Liver (tissue), 9 donors: ENCODE data around the gene KRT80. TPM values are rescaled to one million over a fixed set of nuclear protein-coding genes. Genes with fewer than 3 reads are reported as not detected.

ENCODE experiments used
- DNase-seq: peaks from one replicate; pipeline ENCODE4 v3.0.0-alpha.2; 2017; ENCODE audit warnings: low spot score
- H3K27ac ChIP-seq, 2 donors: one replicate each; pipeline ENCODE4 v1.7.0; 2013; ENCODE audit warnings: inconsistent platforms in 2 of 2, low read length in 2 of 2, control low read depth in 1 of 2, low read depth in 1 of 2, mild to moderate bottlenecking in 1 of 2
- H3K27me3 ChIP-seq, 4 donors: one replicate each; pipeline versions ENCODE4 v1.6.1 to v1.7.0; 2013; ENCODE audit warnings: low read length in 3 of 4, inconsistent platforms in 1 of 4, mild to moderate bottlenecking in 1 of 4, moderate library complexity in 1 of 4; ENCODE audit not compliant: control insufficient read depth in 4 of 4, insufficient read depth in 4 of 4
- H3K36me3 ChIP-seq, 4 donors: one replicate each; pipeline versions ENCODE4 v1.6.1 to v1.7.0; 2013; ENCODE audit warnings: low read length in 3 of 4, mild to moderate bottlenecking in 3 of 4, low read depth in 1 of 4, moderate library complexity in 1 of 4; ENCODE audit not compliant: control insufficient read depth in 4 of 4, insufficient read depth in 3 of 4
- H3K4me1 ChIP-seq, 4 donors: one replicate each; pipeline versions ENCODE4 v1.6.1 to v1.7.0; 2013; ENCODE audit warnings: low read length in 3 of 4, mild to moderate bottlenecking in 3 of 4, moderate library complexity in 1 of 4; ENCODE audit not compliant: control insufficient read depth in 4 of 4, insufficient read depth in 4 of 4
- H3K4me3 ChIP-seq, 3 donors: one replicate each; pipeline versions ENCODE4 v1.6.1 to v1.7.0; 2013; ENCODE audit warnings: low read length in 3 of 3, control low read depth in 1 of 3, low read depth in 1 of 3, mild to moderate bottlenecking in 1 of 3
- H3K9ac ChIP-seq, 2 donors: one replicate each; pipeline ENCODE4 v1.7.0; 2013; ENCODE audit warnings: low read length in 2 of 2, mild to moderate bottlenecking in 2 of 2, moderate library complexity in 2 of 2, control low read depth in 1 of 2, low read depth in 1 of 2
- H3K9me3 ChIP-seq, 4 donors: one replicate each; pipeline versions ENCODE4 v1.6.1 to v1.7.0; 2013; ENCODE audit warnings: low read length in 3 of 4; ENCODE audit not compliant: control insufficient read depth in 4 of 4
- EGR1 ChIP-seq, 2 donors: IDR thresholded peaks; 2 replicates each; pipeline ENCODE4 v1.6.1; 2016 to 2018; ENCODE audit warnings: antibody characterized with exemption in 2 of 2, low read depth in 2 of 2
- FOXA1 ChIP-seq: IDR thresholded peaks from 2 replicates; pipeline ENCODE4 v1.6.1; 2016; ENCODE audit warnings: antibody characterized with exemption
- FOXA2 ChIP-seq: IDR thresholded peaks from 2 replicates; pipeline ENCODE4 v1.6.1; 2016; ENCODE audit warnings: antibody characterized with exemption
- GABPA ChIP-seq, 2 donors: IDR thresholded peaks in 1 of 2; conservative IDR thresholded peaks in 1 of 2; 2 replicates each; pipeline ENCODE4 v1.6.1; 2016; ENCODE audit warnings: antibody characterized with exemption in 2 of 2, mild to moderate bottlenecking in 1 of 2, moderate library complexity in 1 of 2
- HNF4A ChIP-seq, 2 donors: conservative IDR thresholded peaks; 2 replicates each; pipeline ENCODE4 v1.6.1; 2016; ENCODE audit warnings: antibody characterized with exemption in 2 of 2, mild to moderate bottlenecking in 2 of 2
- HNF4G ChIP-seq: IDR thresholded peaks from 2 replicates; pipeline ENCODE4 v1.6.1; 2016; ENCODE audit warnings: antibody characterized with exemption
- JUND ChIP-seq, 2 donors: IDR thresholded peaks; 2 replicates each; pipeline ENCODE4 v1.6.1; 2016; ENCODE audit warnings: antibody characterized with exemption in 2 of 2
- RAD21 ChIP-seq, 2 donors: IDR thresholded peaks; 2 replicates each; pipeline ENCODE4 v1.6.1; 2016; ENCODE audit warnings: antibody characterized with exemption in 2 of 2, mild to moderate bottlenecking in 2 of 2
- RXRA ChIP-seq, 2 donors: IDR thresholded peaks; 2 replicates each; pipeline ENCODE4 v1.6.1; 2017 to 2018; ENCODE audit warnings: antibody characterized with exemption in 2 of 2, mild to moderate bottlenecking in 1 of 2
- SP1 ChIP-seq: IDR thresholded peaks from 2 replicates; pipeline ENCODE4 v1.6.1; 2018; ENCODE audit warnings: antibody characterized with exemption, mild to moderate bottlenecking
- TAF1 ChIP-seq: conservative IDR thresholded peaks from 2 replicates; pipeline ENCODE4 v1.6.1; 2016; ENCODE audit warnings: antibody characterized with exemption, mild to moderate bottlenecking
- YY1 ChIP-seq: IDR thresholded peaks from 2 replicates; pipeline ENCODE4 v1.6.1; 2016; ENCODE audit warnings: antibody characterized with exemption, mild to moderate bottlenecking
- WGBS: extraction: QIAGEN DNeasy Blood & Tissue Kit; methylation state at CpG from one replicate; pipeline ENCODE4 v1.1.7; 2013; 5-methylcytosine and 5-hydroxymethylcytosine counted together
- polyA plus RNA-seq, 2 donors: library from polyadenylated mRNA; stranded (reverse) in 1 of 2; unstranded in 1 of 2; fragments of 200-250 nt in 1 of 2; fragments of >200 nt in 1 of 2; fragmentation: Nextera tagmentation in 1 of 2; extraction: Ambion mirVana in 1 of 2; gene quantifications; one replicate each; pipeline versions ENCODE4 v1.2.1 to v1.2.3, GENCODE V29; 2013 to 2015
- total RNA-seq, 2 donors: library from RNA; depleted of rRNA; stranded (reverse); fragments of >200 nt; gene quantifications; one replicate each; pipeline ENCODE4 v1.2.3, GENCODE V29; 2014
- TF ChIP-seq, protein P1 (sequence below): IDR thresholded peaks from 2 replicates; pipeline ENCODE4 v1.6.1; 2016; ENCODE audit warnings: antibody characterized with exemption
- TF ChIP-seq, protein P2 (sequence below): IDR thresholded peaks from 2 replicates; pipeline ENCODE4 v1.6.1; 2016; ENCODE audit warnings: antibody characterized with exemption
- TF ChIP-seq, protein P3 (sequence below): fragments of 150-350 bp; IDR thresholded peaks from 2 replicates; pipeline ENCODE4 v1.5.1; 2017; ENCODE audit warnings: improper control_type of control experiment, low read depth, low read length; ENCODE audit not compliant: missing input control
- TF ChIP-seq, protein P4 (sequence below): IDR thresholded peaks from 2 replicates; pipeline ENCODE4 v1.6.1; 2016; ENCODE audit warnings: antibody characterized with exemption
- donor health status: healthy.
- donor health status: healthy.
- donor health status: healthy.
- donor health status: healthy.
- donor health status: healthy.

The KRT80 gene
- total and polyA plus RNA-seq, 4 donors = 0.04 to 0.12 (median 0.07) TPM

DNA sequence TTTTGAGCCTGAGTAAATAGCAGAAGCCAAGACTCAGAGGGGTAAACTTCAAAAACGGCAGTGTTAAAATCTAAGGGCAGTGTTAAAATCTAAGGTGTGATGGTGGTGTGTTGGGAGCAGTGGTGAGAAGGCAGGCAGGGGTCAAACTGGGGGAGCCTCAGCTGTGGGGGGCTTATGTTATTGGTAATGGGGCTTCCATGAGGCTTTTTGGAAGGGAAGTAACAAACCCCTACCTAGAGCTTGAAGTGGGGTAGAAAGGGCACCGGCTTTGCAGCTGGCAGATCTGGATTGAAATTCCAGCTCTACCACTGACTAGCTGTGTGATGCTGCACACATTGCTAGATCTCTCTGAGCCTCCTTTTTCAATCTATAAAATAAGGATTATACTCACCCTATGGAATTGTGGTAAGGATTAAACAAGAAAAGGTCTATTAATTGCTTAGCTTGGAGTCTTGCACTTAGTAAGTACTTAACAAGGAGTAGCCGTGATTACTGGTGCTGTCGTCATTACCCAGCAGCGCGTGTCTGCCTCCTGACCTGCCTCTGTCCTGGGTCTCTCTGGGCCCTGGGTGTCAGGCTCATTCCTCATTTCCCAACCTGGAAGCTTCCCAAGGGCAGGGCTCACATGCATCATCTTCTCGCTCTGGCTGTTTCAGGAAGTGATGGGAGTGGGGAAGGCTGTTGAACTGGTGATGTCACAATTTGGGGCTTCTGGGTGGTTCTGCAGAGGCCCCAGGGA is 18.5 kb upstream of the KRT80 start (continued):
- TF ChIP-seq, protein P1, sequence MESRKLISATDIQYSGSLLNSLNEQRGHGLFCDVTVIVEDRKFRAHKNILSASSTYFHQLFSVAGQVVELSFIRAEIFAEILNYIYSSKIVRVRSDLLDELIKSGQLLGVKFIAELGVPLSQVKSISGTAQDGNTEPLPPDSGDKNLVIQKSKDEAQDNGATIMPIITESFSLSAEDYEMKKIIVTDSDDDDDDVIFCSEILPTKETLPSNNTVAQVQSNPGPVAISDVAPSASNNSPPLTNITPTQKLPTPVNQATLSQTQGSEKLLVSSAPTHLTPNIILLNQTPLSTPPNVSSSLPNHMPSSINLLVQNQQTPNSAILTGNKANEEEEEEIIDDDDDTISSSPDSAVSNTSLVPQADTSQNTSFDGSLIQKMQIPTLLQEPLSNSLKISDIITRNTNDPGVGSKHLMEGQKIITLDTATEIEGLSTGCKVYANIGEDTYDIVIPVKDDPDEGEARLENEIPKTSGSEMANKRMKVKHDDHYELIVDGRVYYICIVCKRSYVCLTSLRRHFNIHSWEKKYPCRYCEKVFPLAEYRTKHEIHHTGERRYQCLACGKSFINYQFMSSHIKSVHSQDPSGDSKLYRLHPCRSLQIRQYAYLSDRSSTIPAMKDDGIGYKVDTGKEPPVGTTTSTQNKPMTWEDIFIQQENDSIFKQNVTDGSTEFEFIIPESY = no peak
- no peak for TF ChIP-seq JUND (IDR thresholded peaks at IDR 0.05)
- TF ChIP-seq, protein P2, sequence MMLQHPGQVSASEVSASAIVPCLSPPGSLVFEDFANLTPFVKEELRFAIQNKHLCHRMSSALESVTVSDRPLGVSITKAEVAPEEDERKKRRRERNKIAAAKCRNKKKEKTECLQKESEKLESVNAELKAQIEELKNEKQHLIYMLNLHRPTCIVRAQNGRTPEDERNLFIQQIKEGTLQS = no peak
- TF ChIP-seq HNF4A (conservative IDR thresholded peaks at IDR 0.05) = no peak
- TF ChIP-seq SP1 = no peak
- TF ChIP-seq RXRA (IDR thresholded peaks at IDR 0.05) = no peak
- no peak for TF ChIP-seq HNF4G
- TF ChIP-seq FOXA1 = no peak
- TF ChIP-seq TAF1 = no peak
- TF ChIP-seq GABPA (IDR thresholded peaks at IDR 0.05 in 1 of 2, conservative IDR thresholded peaks at IDR 0.05 in 1 of 2) = no peak
- TF ChIP-seq FOXA2 = no peak

DNA sequence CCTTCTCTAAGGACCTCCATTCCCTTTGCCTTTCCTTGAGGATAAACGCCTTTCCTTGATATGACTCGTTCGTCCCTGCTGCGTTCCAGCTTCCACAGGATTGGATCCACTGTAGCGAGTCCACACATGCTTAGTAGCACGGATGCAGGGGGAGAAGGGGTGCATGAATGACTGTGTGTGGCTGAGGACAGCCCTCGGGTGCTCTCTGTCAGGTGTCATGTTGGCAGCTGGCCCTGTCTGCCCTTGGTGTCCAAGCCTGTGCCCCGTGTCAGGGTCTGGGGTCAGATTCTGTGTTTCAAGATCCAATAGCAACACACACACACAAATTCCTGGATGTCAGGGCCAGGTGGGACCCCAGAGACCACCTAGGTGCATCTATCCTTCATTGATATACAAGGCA is 17.5 kb upstream of the KRT80 start:
- Histone ChIP-seq H3K9ac (no peak overlapping the region), H3K4me3 (no peak overlapping the region), H3K27ac (no peak overlapping the region), H3K27me3 (peaks cover 0 to 4% (median 0%) of the 10 kb centered on the region in 4 donors), H3K36me3 (no peaks in the 10 kb centered on the region), H3K4me1 (peaks cover 0 to 2% (median 0%) of the 10 kb centered on the region in 4 donors), H3K9me3 (no peaks in the 10 kb centered on the region)
- TF ChIP-seq, protein P3, sequence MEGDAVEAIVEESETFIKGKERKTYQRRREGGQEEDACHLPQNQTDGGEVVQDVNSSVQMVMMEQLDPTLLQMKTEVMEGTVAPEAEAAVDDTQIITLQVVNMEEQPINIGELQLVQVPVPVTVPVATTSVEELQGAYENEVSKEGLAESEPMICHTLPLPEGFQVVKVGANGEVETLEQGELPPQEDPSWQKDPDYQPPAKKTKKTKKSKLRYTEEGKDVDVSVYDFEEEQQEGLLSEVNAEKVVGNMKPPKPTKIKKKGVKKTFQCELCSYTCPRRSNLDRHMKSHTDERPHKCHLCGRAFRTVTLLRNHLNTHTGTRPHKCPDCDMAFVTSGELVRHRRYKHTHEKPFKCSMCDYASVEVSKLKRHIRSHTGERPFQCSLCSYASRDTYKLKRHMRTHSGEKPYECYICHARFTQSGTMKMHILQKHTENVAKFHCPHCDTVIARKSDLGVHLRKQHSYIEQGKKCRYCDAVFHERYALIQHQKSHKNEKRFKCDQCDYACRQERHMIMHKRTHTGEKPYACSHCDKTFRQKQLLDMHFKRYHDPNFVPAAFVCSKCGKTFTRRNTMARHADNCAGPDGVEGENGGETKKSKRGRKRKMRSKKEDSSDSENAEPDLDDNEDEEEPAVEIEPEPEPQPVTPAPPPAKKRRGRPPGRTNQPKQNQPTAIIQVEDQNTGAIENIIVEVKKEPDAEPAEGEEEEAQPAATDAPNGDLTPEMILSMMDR = no peak
- TF ChIP-seq, protein P4, sequence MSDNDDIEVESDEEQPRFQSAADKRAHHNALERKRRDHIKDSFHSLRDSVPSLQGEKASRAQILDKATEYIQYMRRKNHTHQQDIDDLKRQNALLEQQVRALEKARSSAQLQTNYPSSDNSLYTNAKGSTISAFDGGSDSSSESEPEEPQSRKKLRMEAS = no peak
- TF ChIP-seq, protein P1 = no peak
- TF ChIP-seq HNF4A (conservative IDR thresholded peaks at IDR 0.05) (no peak), EGR1 (IDR thresholded peaks at IDR 0.05; ENCODE audit: low read depth in 2 of 2) (no peak), RAD21 (IDR thresholded peaks at IDR 0.05) (no peak), YY1 (no peak)
- 70% methylated on average over 8 of the region's 8 CpGs for WGBS
- no peak for DNase-seq
